ENCODE data around the gene TSSK1B. TPM values are rescaled to one million over a fixed set of nuclear protein-coding genes. Genes with fewer than 3 reads are reported as not detected.

TSSK1B gene, protein sequence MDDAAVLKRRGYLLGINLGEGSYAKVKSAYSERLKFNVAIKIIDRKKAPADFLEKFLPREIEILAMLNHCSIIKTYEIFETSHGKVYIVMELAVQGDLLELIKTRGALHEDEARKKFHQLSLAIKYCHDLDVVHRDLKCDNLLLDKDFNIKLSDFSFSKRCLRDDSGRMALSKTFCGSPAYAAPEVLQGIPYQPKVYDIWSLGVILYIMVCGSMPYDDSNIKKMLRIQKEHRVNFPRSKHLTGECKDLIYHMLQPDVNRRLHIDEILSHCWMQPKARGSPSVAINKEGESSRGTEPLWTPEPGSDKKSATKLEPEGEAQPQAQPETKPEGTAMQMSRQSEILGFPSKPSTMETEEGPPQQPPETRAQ
- total RNA-seq = not detected

DNA sequence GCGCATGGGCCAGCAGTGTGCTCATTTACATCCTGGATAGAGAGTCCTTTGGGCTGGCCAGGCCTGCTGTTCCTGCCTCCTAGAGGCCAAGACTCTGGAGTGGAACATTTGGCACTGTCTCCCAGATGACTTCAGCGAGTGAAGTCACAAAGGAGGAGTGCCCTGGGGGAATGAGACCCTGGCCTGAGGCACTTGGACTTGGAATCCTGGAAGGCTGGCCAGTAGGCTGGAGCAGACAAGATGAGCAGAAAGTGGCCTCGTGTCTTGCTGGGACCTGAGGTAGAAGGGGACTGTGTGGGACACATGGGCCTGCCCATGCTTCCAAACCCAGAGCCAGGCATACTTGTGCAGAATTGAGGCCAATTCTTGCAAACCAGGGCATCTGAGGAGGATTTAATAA is at the start of gene TSSK1B:
TSSK1B (minus strand) TSS at position 101 of the 400 bp plus-strand sequence. CDS start 150 bp downstream, outside the sequence.

Other genes starting within 250 kb of the TSSK1B start
- 1 to 10 TPM; 1.7 to 1.8 TPM for gene MCC, start 53.5 kb upstream of the TSSK1B start, total RNA-seq
- gene YTHDC2, start 78.7 kb upstream of the TSSK1B start, total RNA-seq = 10 to 100 TPM; 33.0 to 37.3 TPM